HEK293 (cell line): Measurements from ENCODE around the gene TICRR.

Source experiments
- CTCF ChIA-PET: fragments of 350-600 bp; formaldehyde crosslinking; extraction: SDS; loops from one replicate; lab custom pipeline; 2021; ENCODE audit warnings: antibody characterized with exemption; lab: Yijun Ruan, JAX
- POLR2A ChIA-PET: fragments of 300-600 bp; formaldehyde crosslinking; extraction: SDS; loops from one replicate; lab custom pipeline; 2020; ENCODE audit warnings: antibody characterized with exemption, inconsistent platforms; lab: Yijun Ruan, JAX
- H3K27ac ChIP-seq: fragments of 200-500 bp; sonication (Bioruptor generic); 2 replicates; pipeline ENCODE4 v1.5.1; 2014; ENCODE audit warnings: low read depth, low read length, control low read depth, inconsistent platforms; ENCODE audit errors: extremely low read depth
- H3K36me3 ChIP-seq, 2 experiments: fragments of 200-500 bp in 1 of 2; sonication (Bioruptor generic) in 1 of 2; 1 replicate in 1 of 2; 2 replicates in 1 of 2; pipeline ENCODE4 v1.5.1; 2014 to 2017; ENCODE audit warnings: inconsistent platforms in 2 of 2, low read length in 2 of 2; ENCODE audit not compliant: control insufficient read depth in 2 of 2, insufficient read depth in 1 of 2
- H3K4me1 ChIP-seq: fragments of 200-500 bp; sonication (Bioruptor generic); 2 replicates; pipeline ENCODE4 v1.5.1; 2014; ENCODE audit warnings: mild to moderate bottlenecking, low read length, inconsistent platforms; ENCODE audit not compliant: control insufficient read depth, insufficient read depth
- H3K4me3 ChIP-seq: 2 replicates; pipeline ENCODE4 v1.5.1; 2011; ENCODE audit warnings: low read depth, mild to moderate bottlenecking, control low read depth, low read length, moderate library complexity
- H3K9me3 ChIP-seq: fragments of 200-500 bp; sonication (Bioruptor generic); 2 replicates; pipeline ENCODE4 v1.5.1; 2014; ENCODE audit warnings: low read depth, low read length, inconsistent platforms; ENCODE audit not compliant: control insufficient read depth, insufficient read depth
- EGR2 ChIP-seq: fragments of 450-650 bp; formaldehyde crosslinking; IDR thresholded peaks from 2 replicates; pipeline ENCODE4 v1.5.1; 2016; ENCODE audit warnings: low read depth, missing biosample characterization, missing genetic modification characterization
- GLIS1 ChIP-seq: fragments of 450-650 bp; formaldehyde crosslinking; IDR thresholded peaks from 2 replicates; pipeline ENCODE4 v1.5.1; 2016; ENCODE audit warnings: missing biosample characterization, missing genetic modification characterization
- KLF7 ChIP-seq: fragments of 450-650 bp; formaldehyde crosslinking; IDR thresholded peaks from 2 replicates; pipeline ENCODE4 v1.5.1; 2016; ENCODE audit warnings: missing biosample characterization, missing genetic modification characterization, borderline replicate concordance
- SCRT2 ChIP-seq: fragments of 450-650 bp; formaldehyde crosslinking; IDR thresholded peaks from 2 replicates; pipeline ENCODE4 v1.5.1; 2016; ENCODE audit warnings: missing biosample characterization, missing genetic modification characterization
- YY1 ChIP-seq: fragments of 450-650 bp; formaldehyde crosslinking; IDR thresholded peaks from 2 replicates; pipeline ENCODE4 v1.5.1; 2018; ENCODE audit warnings: missing biosample characterization, missing genetic modification characterization
- ZBTB8A ChIP-seq: fragments of 450-650 bp; formaldehyde crosslinking; IDR thresholded peaks from 2 replicates; pipeline ENCODE4 v1.5.1; 2016; ENCODE audit warnings: missing biosample characterization, missing genetic modification characterization
- ZNF114 ChIP-seq: fragments of 450-650 bp; formaldehyde crosslinking; IDR thresholded peaks from 2 replicates; pipeline ENCODE4 v1.5.0; 2017; ENCODE audit warnings: missing biosample characterization, missing genetic modification characterization
- ZNF184 ChIP-seq: fragments of 450-650 bp; IDR thresholded peaks from 2 replicates; pipeline ENCODE4 v1.5.1; 2018; ENCODE audit warnings: missing biosample characterization, mild to moderate bottlenecking, missing genetic modification characterization
- ZNF202 ChIP-seq: fragments of 450-650 bp; formaldehyde crosslinking; IDR thresholded peaks from 2 replicates; pipeline ENCODE4 v1.5.1; 2016; ENCODE audit warnings: missing biosample characterization, missing genetic modification characterization, borderline replicate concordance
- ZNF239 ChIP-seq: fragments of 450-650 bp; formaldehyde crosslinking; IDR thresholded peaks from 2 replicates; pipeline ENCODE4 v1.5.1; 2016; ENCODE audit warnings: missing biosample characterization, missing genetic modification characterization
- ZNF292 ChIP-seq: fragments of 450-650 bp; formaldehyde crosslinking; IDR thresholded peaks from 2 replicates; pipeline ENCODE4 v1.5.1; 2016; ENCODE audit warnings: low read depth, missing biosample characterization, missing genetic modification characterization, borderline replicate concordance
- ZNF394 ChIP-seq: fragments of 450-650 bp; formaldehyde crosslinking; IDR thresholded peaks from 2 replicates; pipeline ENCODE4 v1.5.1; 2016; ENCODE audit warnings: missing biosample characterization, missing genetic modification characterization, mild to moderate bottlenecking, moderate library complexity, borderline replicate concordance
- ZNF514 ChIP-seq: fragments of 450-650 bp; formaldehyde crosslinking; IDR thresholded peaks from 2 replicates; pipeline ENCODE4 v1.5.1; 2016; ENCODE audit warnings: missing biosample characterization, missing genetic modification characterization
- ZNF521 ChIP-seq: fragments of 450-650 bp; formaldehyde crosslinking; IDR thresholded peaks from 2 replicates; pipeline ENCODE4 v1.5.1; 2017; ENCODE audit warnings: missing biosample characterization, mild to moderate bottlenecking, missing genetic modification characterization
- ZNF544 ChIP-seq: fragments of 450-650 bp; formaldehyde crosslinking; IDR thresholded peaks from 2 replicates; pipeline ENCODE4 v1.5.0; 2017; ENCODE audit warnings: missing biosample characterization, missing genetic modification characterization
- ZNF555 ChIP-seq: fragments of 450-650 bp; formaldehyde crosslinking; conservative IDR thresholded peaks from 2 replicates; pipeline ENCODE4 v1.5.1; 2017; ENCODE audit warnings: missing biosample characterization, mild to moderate bottlenecking, missing genetic modification characterization, inconsistent platforms
- ZNF558 ChIP-seq: fragments of 450-650 bp; formaldehyde crosslinking; IDR thresholded peaks from 2 replicates; pipeline ENCODE4 v1.5.1; 2016; ENCODE audit warnings: missing biosample characterization, missing genetic modification characterization
- ZNF624 ChIP-seq: fragments of 450-650 bp; formaldehyde crosslinking; IDR thresholded peaks from 2 replicates; pipeline ENCODE4 v1.5.1; 2017; ENCODE audit warnings: missing biosample characterization, missing genetic modification characterization
- ZNF658 ChIP-seq: fragments of 450-650 bp; formaldehyde crosslinking; IDR thresholded peaks from 2 replicates; pipeline ENCODE4; 2016; ENCODE audit warnings: missing biosample characterization, missing genetic modification characterization
- TF ChIP-seq, protein P1 (sequence below): fragments of 450-650 bp; formaldehyde crosslinking; IDR thresholded peaks from 2 replicates; pipeline ENCODE4 v1.5.1; 2017; ENCODE audit warnings: missing biosample characterization, missing genetic modification characterization
- TF ChIP-seq, protein P2 (sequence below): fragments of 450-650 bp; formaldehyde crosslinking; IDR thresholded peaks from 2 replicates; pipeline ENCODE4 v1.5.1; 2016; ENCODE audit warnings: missing biosample characterization, missing genetic modification characterization

TICRR gene

DNA sequence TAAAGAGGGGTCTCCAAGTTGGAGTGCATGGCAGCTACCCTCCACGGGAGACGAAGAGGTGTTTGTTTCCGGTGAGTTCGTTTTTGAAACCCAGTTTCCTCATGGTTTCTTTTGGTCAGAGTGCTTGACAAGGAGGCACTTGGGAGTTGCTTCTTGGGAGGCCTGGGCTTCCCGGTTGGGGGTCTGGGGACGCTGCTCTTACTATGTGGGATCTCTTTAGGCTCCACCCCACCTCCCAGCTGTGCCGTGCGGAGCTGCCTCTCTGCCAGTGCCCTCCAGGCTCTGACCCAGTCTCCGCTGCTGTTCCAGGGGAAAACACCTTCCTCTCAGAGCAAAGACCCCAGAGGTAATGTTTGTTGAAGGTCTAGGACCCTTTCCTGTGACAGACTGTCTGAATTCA, 50.4 kb downstream of the TICRR start:
- TF ChIP-seq ZNF184 (no peak), GLIS1 (tag by site-specific recombination) (peak; percentile 45), ZNF521 (tag by site-specific recombination) (no peak), ZNF658 (no peak)
- ChIA-PET CTCF (interaction anchor here (0.6 to 0.7 kb wide), 2 partner anchors 21 to 25 kb away, joined by 3 to 4 read pairs; no protein-coding TSS in a partner anchor), POLR2A (no interaction called here)
- H3K9me3 ChIP-seq, result no peaks in the 10 kb centered on the region
- peaks cover 74 to 98% of the 10 kb centered on the region in 2 experiments for H3K36me3 ChIP-seq
- peak overlapping the region; percentile 13; the same call in 1 of the 2 replicates for H3K27ac ChIP-seq
- no peak overlapping the region for H3K4me3 ChIP-seq
- H3K4me1 ChIP-seq, result no peaks in the 10 kb centered on the region

DNA sequence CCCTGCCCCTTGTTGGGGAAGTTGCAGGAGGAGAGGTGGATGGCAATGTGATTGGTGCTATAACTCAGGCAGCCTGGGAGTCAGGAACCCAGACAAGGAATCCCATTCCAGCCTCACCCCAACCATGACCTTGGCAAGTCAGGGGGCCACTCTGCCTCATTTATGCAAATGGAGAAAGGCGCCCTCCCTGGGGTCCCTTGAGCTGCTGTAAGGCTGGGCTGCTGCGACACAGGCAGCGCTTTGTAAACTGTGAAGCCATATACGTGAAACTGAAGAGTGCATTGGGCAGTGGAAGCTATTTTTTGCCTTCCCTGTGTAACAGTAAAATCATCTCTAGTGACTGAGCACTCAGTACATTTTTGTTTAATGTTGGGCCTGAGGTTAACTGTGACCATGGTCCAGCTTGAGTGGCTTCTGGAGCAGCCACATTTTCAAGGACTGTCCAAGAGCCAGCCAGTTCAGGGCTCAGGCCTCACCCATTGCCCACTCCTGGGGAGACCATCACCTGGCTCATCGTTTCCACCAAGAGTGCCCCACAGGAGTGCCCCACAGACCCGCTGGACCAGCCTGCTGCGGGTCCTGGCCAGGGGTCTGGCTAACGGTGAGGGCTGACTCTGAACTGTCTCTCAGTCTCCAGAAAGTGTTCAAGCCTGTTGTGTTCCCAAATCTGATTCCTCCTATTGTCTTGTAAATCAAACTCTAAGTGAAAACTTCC, 52.1 kb downstream of the TICRR start:
- H3K9me3 ChIP-seq, result no peaks in the 10 kb centered on the region
- TF ChIP-seq KLF7 (tag by site-specific recombination), result no peak
- no peak for TF ChIP-seq ZNF114 (tag by site-specific recombination)
- TF ChIP-seq ZNF239 (tag by site-specific recombination), result no peak
- TF ChIP-seq ZNF558 (tag by site-specific recombination), result no peak
- no peak overlapping the region for H3K4me3 ChIP-seq
- H3K4me1 ChIP-seq, result no peaks in the 10 kb centered on the region
- ChIA-PET CTCF (interaction anchor here (0.6 to 1.3 kb wide), 3 partner anchors 19 to 1199 kb away, joined by 3 read pairs; no protein-coding TSS in a partner anchor), POLR2A (no interaction called here)
- peaks cover 70 to 98% of the 10 kb centered on the region in 2 experiments for H3K36me3 ChIP-seq
- H3K27ac ChIP-seq, result peak overlapping the region; percentile 40; the same call in 1 of the 2 replicates

DNA sequence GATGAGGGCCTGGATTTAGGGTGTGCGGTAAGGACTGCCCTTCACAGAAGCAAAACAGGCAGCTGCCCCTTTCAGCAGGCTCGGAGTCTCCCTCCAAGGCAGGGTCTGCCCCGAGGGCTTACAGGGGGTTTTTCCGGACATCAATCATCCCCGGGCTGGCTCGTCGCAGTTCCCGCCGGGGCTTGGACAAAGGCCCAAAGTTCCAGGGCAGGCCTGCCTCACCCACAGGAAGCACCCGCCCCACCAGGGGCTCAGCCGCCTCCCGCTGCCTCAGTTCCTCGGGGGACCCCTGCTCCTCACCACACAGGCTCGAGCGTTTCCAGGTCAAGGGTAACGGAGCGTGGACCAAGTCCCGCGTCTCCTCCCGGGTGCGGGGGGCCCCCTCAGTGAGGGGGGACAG, 53.0 kb downstream of the TICRR start:
- Histone ChIP-seq H3K4me1 (no peaks in the 10 kb centered on the region), H3K9me3 (no peaks in the 10 kb centered on the region; the same call in 1 of the 2 replicates), H3K36me3 (peaks cover 75 to 97% of the 10 kb centered on the region in 2 experiments), H3K4me3 (no peak overlapping the region), H3K27ac (no peak overlapping the region)
- POLR2A ChIA-PET, result interaction anchor here (0.5 kb wide), 1 partner anchor 1318 kb away, joined by 7 read pairs; no protein-coding TSS in a partner anchor
- CTCF ChIA-PET, result interaction anchor here (0.6 to 1.3 kb wide), 2 partner anchors 19 to 1198 kb away, joined by 3 read pairs; no protein-coding TSS in a partner anchor
- TF ChIP-seq, protein P1, sequence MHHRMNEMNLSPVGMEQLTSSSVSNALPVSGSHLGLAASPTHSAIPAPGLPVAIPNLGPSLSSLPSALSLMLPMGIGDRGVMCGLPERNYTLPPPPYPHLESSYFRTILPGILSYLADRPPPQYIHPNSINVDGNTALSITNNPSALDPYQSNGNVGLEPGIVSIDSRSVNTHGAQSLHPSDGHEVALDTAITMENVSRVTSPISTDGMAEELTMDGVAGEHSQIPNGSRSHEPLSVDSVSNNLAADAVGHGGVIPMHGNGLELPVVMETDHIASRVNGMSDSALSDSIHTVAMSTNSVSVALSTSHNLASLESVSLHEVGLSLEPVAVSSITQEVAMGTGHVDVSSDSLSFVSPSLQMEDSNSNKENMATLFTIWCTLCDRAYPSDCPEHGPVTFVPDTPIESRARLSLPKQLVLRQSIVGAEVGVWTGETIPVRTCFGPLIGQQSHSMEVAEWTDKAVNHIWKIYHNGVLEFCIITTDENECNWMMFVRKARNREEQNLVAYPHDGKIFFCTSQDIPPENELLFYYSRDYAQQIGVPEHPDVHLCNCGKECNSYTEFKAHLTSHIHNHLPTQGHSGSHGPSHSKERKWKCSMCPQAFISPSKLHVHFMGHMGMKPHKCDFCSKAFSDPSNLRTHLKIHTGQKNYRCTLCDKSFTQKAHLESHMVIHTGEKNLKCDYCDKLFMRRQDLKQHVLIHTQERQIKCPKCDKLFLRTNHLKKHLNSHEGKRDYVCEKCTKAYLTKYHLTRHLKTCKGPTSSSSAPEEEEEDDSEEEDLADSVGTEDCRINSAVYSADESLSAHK (tag by site-specific recombination), result no peak
- TF ChIP-seq SCRT2 (tag by site-specific recombination) (no peak), YY1 (tag by site-specific recombination) (no peak), ZNF555 (tag by site-specific recombination) (no peak), ZNF202 (no peak), EGR2 (no peak), ZNF544 (tag by site-specific recombination) (no peak), ZNF624 (tag by site-specific recombination) (no peak), ZNF394 (tag by site-specific recombination) (no peak), ZNF514 (tag by site-specific recombination) (no peak), ZBTB8A (tag by site-specific recombination) (no peak), ZNF114 (tag by site-specific recombination) (no peak), ZNF292 (tag by site-specific recombination) (no peak)
- TF ChIP-seq, protein P2, sequence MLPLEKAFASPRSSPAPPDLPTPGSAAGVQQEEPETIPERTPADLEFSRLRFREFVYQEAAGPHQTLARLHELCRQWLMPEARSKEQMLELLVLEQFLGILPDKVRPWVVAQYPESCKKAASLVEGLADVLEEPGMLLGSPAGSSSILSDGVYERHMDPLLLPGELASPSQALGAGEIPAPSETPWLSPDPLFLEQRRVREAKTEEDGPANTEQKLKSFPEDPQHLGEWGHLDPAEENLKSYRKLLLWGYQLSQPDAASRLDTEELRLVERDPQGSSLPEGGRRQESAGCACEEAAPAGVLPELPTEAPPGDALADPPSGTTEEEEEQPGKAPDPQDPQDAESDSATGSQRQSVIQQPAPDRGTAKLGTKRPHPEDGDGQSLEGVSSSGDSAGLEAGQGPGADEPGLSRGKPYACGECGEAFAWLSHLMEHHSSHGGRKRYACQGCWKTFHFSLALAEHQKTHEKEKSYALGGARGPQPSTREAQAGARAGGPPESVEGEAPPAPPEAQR (tag by site-specific recombination), result no peak
